Activated CD4-positive, alpha-beta T cell treated with anti-CD3 and anti-CD28 coated beads, Interleukin-2, amount 10 ng/mL, durations not matched to agents 7 days and 5 days (primary cell): ENCODE data around the gene ZFPM1. TPM values are rescaled to one million over a fixed set of nuclear protein-coding genes. Genes with fewer than 3 reads are reported as not detected.
"Not testable (repeated sequence)": the region's sequence is repeated elsewhere in the genome, so short reads cannot be mapped to it uniquely, and the experiment has no call there.

Experiments
- CTCF ChIA-PET: fragments of 350-600 bp; sonication (Branson Sonifier 250); formaldehyde crosslinking; loops from one replicate; lab custom pipeline; 2021; ENCODE audit warnings: antibody characterized with exemption; lab: Charles Lee
- POLR2A ChIA-PET: fragments of 350-600 bp; sonication (Branson Sonifier 250); formaldehyde crosslinking; loops from one replicate; lab custom pipeline; 2021; ENCODE audit warnings: antibody characterized with exemption; lab: Charles Lee
- DNase-seq: peaks from one replicate; pipeline ENCODE4 v3.0.0-alpha.2; 2020
- H3K27ac Mint-ChIP-seq: one replicate; pipeline ENCODE4 v1.8.0; 2021; ENCODE audit warnings: mild to moderate bottlenecking, moderate library complexity, mixed read lengths
- H3K27me3 Mint-ChIP-seq: one replicate; pipeline ENCODE4 v1.8.0; 2021; ENCODE audit warnings: mixed read lengths
- H3K36me3 Mint-ChIP-seq: one replicate; pipeline ENCODE4 v1.8.0; 2021; ENCODE audit warnings: low read depth, mixed read lengths
- H3K4me1 Mint-ChIP-seq: one replicate; pipeline ENCODE4 v1.8.0; 2021; ENCODE audit warnings: mixed read lengths
- H3K4me3 Mint-ChIP-seq: one replicate; pipeline ENCODE4 v1.8.0; 2021; ENCODE audit warnings: mild to moderate bottlenecking, moderate library complexity, mixed read lengths
- H3K9me3 Mint-ChIP-seq: one replicate; pipeline ENCODE4 v1.8.0; 2021; ENCODE audit warnings: mixed read lengths
- total RNA-seq, 2 experiments: library from RNA; stranded (reverse); gene quantifications; one replicate each; pipeline ENCODE4 v1.2.3, GENCODE V29; 2021

Gene ZFPM1
- total RNA-seq, 2 experiments from 2014 or later = 12.7 to 13.8 TPM

GRCh38 chr16:88510091-88510994, 57.3 kb downstream of the ZFPM1 start:
- CTCF ChIA-PET = interaction anchor here (0.7 to 1.1 kb wide), 3 partner anchors 22 to 29 kb away, joined by 3 read pairs; no protein-coding TSS in a partner anchor
- Mint-ChIP-seq H3K4me3 (no peak overlapping the region), H3K4me1 (no peaks in the 10 kb centered on the region), H3K9me3 (no peaks in the 10 kb centered on the region), H3K27me3 (no peaks in the 10 kb centered on the region), H3K27ac (no peak overlapping the region), H3K36me3 (no peaks in the 10 kb centered on the region)
- POLR2A ChIA-PET = no interaction called here
- DNase-seq = no peak

DNA sequence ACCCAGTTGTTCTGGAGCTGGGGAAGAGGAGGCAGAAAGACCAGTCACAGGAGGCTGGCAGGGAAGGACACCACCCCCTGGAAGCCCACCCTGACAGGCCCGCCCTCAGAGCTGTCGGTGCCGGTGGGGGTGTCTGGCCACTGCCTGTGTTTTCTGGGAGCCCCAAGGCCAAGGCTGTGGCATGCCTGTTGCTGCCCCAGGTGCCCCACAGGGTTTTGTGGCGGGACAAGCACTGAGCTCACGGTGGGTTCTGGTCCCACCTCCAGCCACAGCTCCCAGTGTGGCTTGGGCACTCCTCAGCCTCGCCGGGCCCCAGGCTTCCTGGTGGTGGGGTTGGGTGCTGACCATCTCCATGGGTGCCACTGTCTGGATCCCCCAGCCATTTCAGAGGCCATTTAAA, 58.0 kb downstream of the ZFPM1 start:
- CTCF ChIA-PET = interaction anchor here (0.9 kb wide), 1 partner anchor 29 kb away, joined by 3 read pairs; no protein-coding TSS in a partner anchor
- Mint-ChIP-seq H3K27me3 (no peaks in the 10 kb centered on the region), H3K9me3 (no peaks in the 10 kb centered on the region), H3K4me3 (no peak overlapping the region), H3K4me1 (no peaks in the 10 kb centered on the region), H3K27ac (no peak overlapping the region), H3K36me3 (no peaks in the 10 kb centered on the region)
- no peak for DNase-seq
- POLR2A ChIA-PET = no interaction called here

DNA sequence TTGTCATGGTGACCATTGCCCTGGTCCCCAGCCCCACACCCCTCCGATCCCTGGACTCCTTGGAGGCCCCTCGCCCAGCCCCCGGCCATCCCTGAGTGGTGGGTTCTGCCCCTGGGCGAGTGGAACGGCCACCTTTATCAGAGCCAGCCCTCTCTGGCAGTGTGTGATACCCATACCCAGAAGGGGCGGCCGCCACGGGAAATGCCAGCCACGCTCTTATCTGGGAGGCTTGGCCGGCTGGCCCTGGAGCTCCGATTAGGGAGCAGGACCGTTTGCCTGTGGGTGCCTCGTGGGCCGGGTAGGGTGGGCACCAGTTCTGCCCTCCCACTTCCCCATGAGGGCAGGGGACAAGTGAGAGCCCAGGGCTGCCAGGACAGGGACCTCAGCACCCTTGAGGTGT, 58.8 kb downstream of the ZFPM1 start:
- Mint-ChIP-seq H3K27ac (no peak overlapping the region), H3K27me3 (no peaks in the 10 kb centered on the region), H3K4me3 (no peak overlapping the region), H3K9me3 (no peaks in the 10 kb centered on the region), H3K4me1 (no peaks in the 10 kb centered on the region), H3K36me3 (no peaks in the 10 kb centered on the region)
- ChIA-PET POLR2A (no interaction called here), CTCF (no interaction called here)
- no peak for DNase-seq

GRCh38 chr16:88512728-88513696, 59.9 kb downstream of the ZFPM1 start:
- Mint-ChIP-seq H3K4me1 (no peaks in the 10 kb centered on the region), H3K27ac (no peak overlapping the region), H3K36me3 (no peaks in the 10 kb centered on the region), H3K9me3 (no peaks in the 10 kb centered on the region), H3K27me3 (no peaks in the 10 kb centered on the region), H3K4me3 (no peak overlapping the region)
- POLR2A ChIA-PET = no interaction called here
- CTCF ChIA-PET = no interaction called here
- no peak for DNase-seq

DNA sequence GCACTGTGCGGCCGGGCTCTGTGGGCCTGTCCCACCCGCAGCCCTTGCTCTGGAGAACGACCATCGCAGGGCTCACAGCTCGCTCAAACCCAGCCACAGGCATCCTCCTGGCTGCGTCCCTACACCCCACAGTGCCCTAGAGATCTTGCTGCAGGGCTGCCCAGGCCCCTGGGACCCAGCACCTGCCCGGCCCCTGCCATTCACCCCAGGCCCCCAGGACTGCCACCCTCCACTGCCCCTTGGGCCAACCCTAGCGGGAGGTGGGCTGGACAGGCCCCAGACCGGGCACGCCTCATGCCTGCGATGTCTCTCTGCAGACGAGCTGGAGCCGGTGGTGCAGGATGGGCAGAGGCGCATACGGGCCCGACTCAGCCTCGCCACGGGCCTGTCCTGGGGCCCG, 61.0 kb downstream of the ZFPM1 start:
- H3K27ac Mint-ChIP-seq = no peak overlapping the region
- CTCF ChIA-PET = no interaction called here

DNA sequence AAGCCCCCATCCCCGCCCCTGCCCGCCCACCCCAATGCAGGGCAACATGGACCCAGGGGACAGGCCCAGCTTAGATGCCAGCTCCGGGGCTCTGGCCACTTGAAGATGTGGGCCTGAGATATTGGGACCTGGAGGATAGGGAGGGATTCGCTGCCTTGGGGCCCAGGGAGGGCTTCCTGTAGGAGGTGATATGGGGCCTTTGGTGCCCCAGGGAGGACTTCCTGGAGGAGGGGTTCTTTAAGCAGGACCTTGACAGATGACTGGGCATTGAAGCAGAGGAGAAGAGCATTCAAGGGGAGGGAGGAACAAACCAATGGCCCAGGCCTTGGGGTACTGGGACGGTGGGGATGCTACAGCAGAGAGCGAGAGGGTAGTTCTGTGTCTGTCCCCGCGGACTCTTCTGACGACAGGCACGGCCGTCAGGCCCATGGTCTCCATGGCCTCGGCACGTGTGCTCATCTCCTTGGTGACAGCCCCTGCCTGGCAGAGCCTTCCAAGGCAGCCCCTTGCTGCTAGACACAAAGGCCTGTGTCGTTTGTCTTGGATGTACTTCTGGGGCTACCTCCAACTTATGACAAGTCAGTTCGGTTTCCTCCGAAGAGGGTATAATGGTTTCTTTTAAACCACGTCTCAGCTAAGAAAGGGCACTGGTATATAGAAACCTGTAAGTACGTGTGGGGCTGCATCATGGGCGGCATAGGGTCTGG, 61.6 kb downstream of the ZFPM1 start:
- no peak overlapping the region for H3K27ac Mint-ChIP-seq
- CTCF ChIA-PET = interaction anchor here (1.1 kb wide), 1 partner anchor 26 kb away, joined by 3 read pairs; no protein-coding TSS in a partner anchor
- DNase-seq = no peak
- H3K4me1 Mint-ChIP-seq = no peaks in the 10 kb centered on the region
- no peak overlapping the region for H3K4me3 Mint-ChIP-seq
- POLR2A ChIA-PET = no interaction called here
- no peaks in the 10 kb centered on the region for H3K9me3 Mint-ChIP-seq
- H3K36me3 Mint-ChIP-seq = no peaks in the 10 kb centered on the region
- H3K27me3 Mint-ChIP-seq = no peaks in the 10 kb centered on the region

More for the DNA sequence above, 61.0 kb downstream of the ZFPM1 start:
- Mint-ChIP-seq H3K9me3 (no peaks in the 10 kb centered on the region), H3K4me1 (no peaks in the 10 kb centered on the region), H3K4me3 (no peak overlapping the region), H3K36me3 (no peaks in the 10 kb centered on the region), H3K27me3 (no peaks in the 10 kb centered on the region)
- POLR2A ChIA-PET = no interaction called here
- DNase-seq = no peak

DNA sequence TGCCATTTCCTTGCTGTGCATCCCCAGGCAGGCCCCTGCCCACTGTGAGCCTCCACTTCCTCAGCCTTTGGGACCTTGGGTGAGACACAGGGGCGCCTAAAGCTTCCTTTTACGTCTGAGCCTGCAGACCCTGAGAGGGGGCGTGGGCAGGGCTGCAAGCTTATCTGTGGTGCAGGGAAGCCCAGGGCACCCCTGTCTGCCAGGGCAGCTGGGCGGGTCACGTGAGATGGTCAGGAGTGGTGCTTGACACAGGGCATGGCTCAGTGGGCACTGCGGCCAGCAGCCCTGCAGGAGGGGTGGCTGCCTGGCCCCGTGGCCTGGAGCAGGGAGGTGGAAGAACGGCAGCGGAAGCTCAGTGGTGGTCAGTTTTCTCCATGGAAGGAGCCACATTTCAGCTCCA, 62.3 kb downstream of the ZFPM1 start:
- Mint-ChIP-seq H3K9me3 (no peaks in the 10 kb centered on the region), H3K27ac (no peak overlapping the region), H3K27me3 (no peaks in the 10 kb centered on the region), H3K4me3 (no peak overlapping the region), H3K4me1 (no peaks in the 10 kb centered on the region), H3K36me3 (no peaks in the 10 kb centered on the region)
- CTCF ChIA-PET = interaction anchor here (1.1 kb wide), 1 partner anchor 27 kb away, joined by 3 read pairs; no protein-coding TSS in a partner anchor
- POLR2A ChIA-PET = no interaction called here
- DNase-seq = no peak

DNA sequence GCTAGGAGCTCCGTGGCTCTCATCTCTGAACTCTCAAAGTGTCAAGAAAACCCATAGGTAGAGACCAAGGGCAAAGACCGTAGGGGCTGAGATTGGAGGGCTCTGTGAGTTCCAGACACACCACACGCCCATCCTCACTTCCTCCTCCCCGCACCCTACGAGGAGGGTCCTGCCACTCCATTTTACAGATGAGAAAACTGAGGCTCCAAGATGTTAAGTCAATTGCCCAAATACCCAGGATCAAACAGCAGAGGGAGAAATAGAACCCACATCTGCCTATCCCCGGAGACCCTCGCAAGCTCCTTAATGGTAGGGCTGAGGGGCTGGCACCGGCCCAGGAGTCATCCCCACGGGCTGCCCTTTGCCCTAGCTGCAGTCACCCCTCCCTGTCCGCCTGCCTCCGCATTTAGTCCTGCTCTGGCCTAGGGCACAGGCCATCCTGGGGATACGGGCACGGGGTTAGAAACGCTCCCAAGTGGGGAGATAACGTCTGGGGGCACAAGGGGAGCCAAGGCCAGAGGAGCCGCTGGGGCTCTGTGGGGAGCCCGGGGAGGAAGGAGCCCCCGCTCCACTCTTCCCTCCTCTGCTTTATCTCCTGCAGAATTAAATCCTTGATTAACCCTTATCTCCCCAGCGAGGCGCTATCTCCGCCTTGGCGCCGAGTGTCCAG, 63.0 kb downstream of the ZFPM1 start:
- CTCF ChIA-PET = interaction anchor here (1.0 kb wide), 1 partner anchor 24 kb away, joined by 3 read pairs; no protein-coding TSS in a partner anchor
- Mint-ChIP-seq H3K36me3 (no peaks in the 10 kb centered on the region), H3K4me1 (no peaks in the 10 kb centered on the region), H3K27me3 (no peaks in the 10 kb centered on the region), H3K27ac (no peak overlapping the region), H3K4me3 (no peak overlapping the region), H3K9me3 (no peaks in the 10 kb centered on the region)
- DNase-seq = no peak
- POLR2A ChIA-PET = no interaction called here

- H3K27me3 Mint-ChIP-seq = no peaks in the 10 kb centered on the region
- H3K9me3 Mint-ChIP-seq = no peaks in the 10 kb centered on the region
- no peak overlapping the region for H3K27ac Mint-ChIP-seq
- POLR2A ChIA-PET = no interaction called here
- no peak for DNase-seq
- no peak overlapping the region for H3K4me3 Mint-ChIP-seq
- H3K4me1 Mint-ChIP-seq = no peaks in the 10 kb centered on the region
- CTCF ChIA-PET = interaction anchor here (0.7 to 1.0 kb wide), 2 partner anchors 25 to 27 kb away, joined by 3 read pairs; no protein-coding TSS in a partner anchor
- H3K36me3 Mint-ChIP-seq = no peaks in the 10 kb centered on the region
Observed at GRCh38 chr16:88516601-88517061, 63.6 kb downstream of the ZFPM1 start.

DNA sequence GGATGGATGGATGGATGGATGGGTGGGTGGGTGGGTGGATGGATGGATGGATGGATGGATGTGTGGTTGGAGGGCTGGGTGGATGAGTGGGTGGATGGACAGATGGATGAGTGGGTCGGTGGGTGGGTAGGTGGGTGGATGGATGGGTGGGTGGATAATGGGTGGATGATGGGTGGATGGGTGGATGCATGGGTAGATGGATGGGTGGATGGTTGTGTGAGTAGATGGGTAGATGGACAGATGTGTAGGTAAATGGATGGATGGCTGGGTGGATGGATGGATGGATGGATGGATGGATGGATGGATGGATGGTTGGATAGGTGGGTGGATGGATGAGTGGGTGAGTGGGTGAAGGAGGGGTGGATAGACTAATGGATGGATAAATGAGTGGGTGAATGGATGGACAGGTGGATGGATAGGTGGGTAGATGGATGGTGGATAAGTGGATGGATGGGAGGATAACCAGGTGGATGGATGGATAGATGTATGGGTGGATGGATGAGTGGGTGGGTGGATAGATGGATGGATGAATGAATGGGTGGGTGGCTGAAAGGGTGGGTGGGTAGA, 64.2 kb downstream of the ZFPM1 start:
- CTCF ChIA-PET = interaction anchor here (0.7 to 1.0 kb wide), 2 partner anchors 25 to 28 kb away, joined by 3 read pairs; no protein-coding TSS in a partner anchor
- POLR2A ChIA-PET = not testable (repeated sequence)

DNA sequence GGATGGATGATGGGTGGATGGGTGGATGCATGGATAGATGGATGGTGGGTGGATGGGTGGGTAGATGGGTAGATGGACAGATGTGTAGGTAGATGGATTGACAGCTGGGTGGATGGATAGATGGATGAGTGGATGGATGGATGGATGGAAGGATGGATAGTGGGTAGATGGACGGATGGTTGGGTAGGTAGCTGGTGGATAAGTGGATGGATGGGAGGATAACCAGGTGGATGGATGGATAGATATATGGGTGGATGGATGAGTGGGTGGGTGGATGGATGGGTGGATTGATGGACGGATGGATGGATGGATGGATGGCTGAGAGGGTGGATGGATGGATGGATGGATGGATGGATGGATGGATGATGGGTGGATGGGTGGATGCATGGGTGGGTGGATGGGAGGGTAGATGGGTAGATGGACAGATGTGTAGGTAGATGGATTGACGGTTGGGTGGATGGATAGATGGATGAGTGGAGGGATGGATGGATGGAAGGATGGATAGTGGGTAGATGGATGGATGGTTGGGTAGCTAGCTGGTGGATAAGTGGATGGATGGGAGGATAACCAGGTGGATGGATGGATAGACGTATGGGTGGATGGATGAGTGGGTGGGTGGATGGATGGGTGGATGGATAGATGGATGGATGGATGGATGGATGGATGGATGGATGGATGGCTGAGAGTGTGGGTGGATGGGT, 65.5 kb downstream of the ZFPM1 start:
- H3K36me3 Mint-ChIP-seq, H3K9me3 Mint-ChIP-seq, POLR2A ChIA-PET, H3K4me3 Mint-ChIP-seq, H3K4me1 Mint-ChIP-seq, H3K27ac Mint-ChIP-seq, H3K27me3 Mint-ChIP-seq, DNase-seq, CTCF ChIA-PET: not testable (repeated sequence)

More for the DNA sequence above, 64.2 kb downstream of the ZFPM1 start:
- H3K9me3 Mint-ChIP-seq, H3K4me1 Mint-ChIP-seq, H3K27ac Mint-ChIP-seq, H3K4me3 Mint-ChIP-seq, H3K36me3 Mint-ChIP-seq, DNase-seq, H3K27me3 Mint-ChIP-seq: not testable (repeated sequence)
